COLO668 (cell line): Measurements from ENCODE around the gene CD300LB.

Source experiments
- DNase-seq: peaks from one replicate; lab custom pipeline; 2025; ENCODE audit not compliant: unreplicated experiment; lab: John Stamatoyannopoulos, UW

CD300LB gene

GRCh38 chr17:74550602-74551001, 19.3 kb upstream of the CD300LB start:
- DNase-seq, result no peak

GRCh38 chr17:74549343-74549742, 18.1 kb upstream of the CD300LB start:
- DNase-seq, result no peak

GRCh38 chr17:74547736-74548135, 16.5 kb upstream of the CD300LB start:
- peak; percentile 52 for DNase-seq

GRCh38 chr17:74547264-74547663, 16.0 kb upstream of the CD300LB start:
- DNase-seq, result no peak

GRCh38 chr17:74546586-74546985, 15.3 kb upstream of the CD300LB start:
- no peak for DNase-seq

- DNase-seq, result no peak
Measured at GRCh38 chr17:74545843-74546230, 14.6 kb upstream of the CD300LB start, which contains the start of gene CD300C. TSS of gene CD300C (minus strand) at chr17:74546115. CDS start at chr17:74545782, 333 bp downstream.

GRCh38 chr17:74544991-74545842, 13.9 kb upstream of the CD300LB start:
- no peak for DNase-seq

GRCh38 chr17:74543891-74544760, 12.9 kb upstream of the CD300LB start:
- DNase-seq, result no peak

- DNase-seq, result no peak
Measured at GRCh38 chr17:74543406-74543805, 12.1 kb upstream of the CD300LB start.

GRCh38 chr17:74542727-74543383, 11.6 kb upstream of the CD300LB start:
- no peak for DNase-seq

GRCh38 chr17:74542166-74542565, 10.9 kb upstream of the CD300LB start:
- DNase-seq, result no peak

GRCh38 chr17:74541176-74542111, 10.2 kb upstream of the CD300LB start:
- no peak for DNase-seq

- no peak for DNase-seq
Measured at GRCh38 chr17:74539281-74539820, 8.1 kb upstream of the CD300LB start.

GRCh38 chr17:74536890-74537289, 5.6 kb upstream of the CD300LB start:
- DNase-seq, result no peak

GRCh38 chr17:74532115-74532514, 840 bp upstream of the CD300LB start:
- no peak for DNase-seq

GRCh38 chr17:74530831-74531150, 484 bp downstream of the CD300LB start:
- DNase-seq, result no peak

- DNase-seq, result no peak
Measured at GRCh38 chr17:74529243-74529642, 2.0 kb downstream of the CD300LB start.

- no peak for DNase-seq
Measured at GRCh38 chr17:74528491-74529199, 2.6 kb downstream of the CD300LB start.

- DNase-seq, result no peak
Measured at GRCh38 chr17:74527756-74528155, 3.5 kb downstream of the CD300LB start.

GRCh38 chr17:74527081-74527480, 4.2 kb downstream of the CD300LB start:
- no peak for DNase-seq
